ENCODE results near the gene MVB12B.

Gene MVB12B

DNA sequence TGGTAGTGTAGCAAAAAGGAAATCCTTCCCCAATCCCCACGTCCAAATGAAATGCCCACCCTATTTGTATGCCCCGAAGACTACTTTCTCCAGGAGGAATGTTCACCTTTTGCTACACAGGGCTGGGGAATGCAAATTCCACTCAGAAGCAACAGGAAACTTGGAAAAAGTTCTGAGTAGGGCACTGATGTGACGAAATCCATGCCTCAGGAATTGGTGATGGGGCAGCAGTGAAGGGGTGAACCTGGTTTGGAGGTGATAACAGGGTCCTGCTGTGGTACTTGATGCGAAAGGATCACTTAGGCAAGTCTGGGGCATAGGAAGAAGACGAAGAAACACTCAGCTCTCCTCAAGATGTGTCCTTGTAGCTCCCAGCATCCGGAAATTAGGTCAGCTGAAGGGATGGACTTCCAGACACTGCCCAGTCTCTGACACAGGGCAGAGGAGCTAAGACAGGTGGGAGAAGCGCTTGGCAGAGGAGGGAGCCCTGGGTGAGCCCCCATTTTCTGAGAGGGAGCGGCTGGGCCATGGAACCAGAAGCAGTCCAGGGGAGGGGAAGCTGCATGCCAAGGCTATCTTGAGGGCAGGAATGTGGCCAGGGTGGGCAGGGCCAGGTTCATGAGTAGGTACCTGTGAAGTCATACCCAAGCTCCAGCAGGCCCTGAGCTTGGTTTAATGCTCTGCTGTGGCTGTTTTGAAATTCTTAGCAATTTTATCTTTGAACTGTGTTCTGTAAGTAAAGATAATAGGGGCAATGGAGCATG is 22.2 kb upstream of the MVB12B start:
- TF ChIP-seq NFIC (IDR thresholded peaks at IDR 0.05), result no peak
- no peak for TF ChIP-seq YY1 (IDR thresholded peaks at IDR 0.05; ENCODE audit: low read depth)
- TF ChIP-seq, protein P1, sequence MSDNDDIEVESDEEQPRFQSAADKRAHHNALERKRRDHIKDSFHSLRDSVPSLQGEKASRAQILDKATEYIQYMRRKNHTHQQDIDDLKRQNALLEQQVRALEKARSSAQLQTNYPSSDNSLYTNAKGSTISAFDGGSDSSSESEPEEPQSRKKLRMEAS (IDR thresholded peaks at IDR 0.05), result no peak

DNA sequence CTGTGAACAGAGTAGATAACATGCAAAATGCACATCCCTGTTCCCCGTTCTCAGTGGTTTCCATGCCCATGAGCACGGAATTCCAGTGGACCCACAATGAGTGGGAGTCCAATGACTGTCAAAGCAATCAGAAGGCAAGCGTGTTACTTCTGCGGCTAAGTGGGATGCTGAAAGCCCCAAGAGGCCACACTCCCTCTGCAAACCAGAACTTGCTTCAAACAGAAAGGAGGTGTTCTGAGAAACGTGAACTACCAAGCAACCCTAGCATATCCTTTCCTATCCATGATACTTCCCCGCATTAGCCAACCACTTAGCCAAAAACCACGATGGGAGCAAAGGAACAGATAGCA is 21.7 kb upstream of the MVB12B start:
- TF ChIP-seq CEBPB (IDR thresholded peaks at IDR 0.05) (no peak), ZBTB7A (IDR thresholded peaks at IDR 0.05; ENCODE audit: low read depth) (no peak), NFIC (IDR thresholded peaks at IDR 0.05) (no peak), CREB1 (IDR thresholded peaks at IDR 0.05; ENCODE audit: low read depth) (no peak), EGR1 (IDR thresholded peaks at IDR 0.05) (no peak), FOXM1 (IDR thresholded peaks at IDR 0.05; ENCODE audit: borderline replicate concordance, low read depth) (no peak), RAD21 (IDR thresholded peaks at IDR 0.05; ENCODE audit: low read depth) (no peak), EP300 (IDR thresholded peaks at IDR 0.05; ENCODE audit: borderline replicate concordance) (no peak), TEAD4 (IDR thresholded peaks at IDR 0.05) (no peak), TAF1 (IDR thresholded peaks at IDR 0.05; ENCODE audit: low read depth) (no peak)
- TF ChIP-seq, protein P1 (IDR thresholded peaks at IDR 0.05), result no peak
- TF ChIP-seq, protein P2, sequence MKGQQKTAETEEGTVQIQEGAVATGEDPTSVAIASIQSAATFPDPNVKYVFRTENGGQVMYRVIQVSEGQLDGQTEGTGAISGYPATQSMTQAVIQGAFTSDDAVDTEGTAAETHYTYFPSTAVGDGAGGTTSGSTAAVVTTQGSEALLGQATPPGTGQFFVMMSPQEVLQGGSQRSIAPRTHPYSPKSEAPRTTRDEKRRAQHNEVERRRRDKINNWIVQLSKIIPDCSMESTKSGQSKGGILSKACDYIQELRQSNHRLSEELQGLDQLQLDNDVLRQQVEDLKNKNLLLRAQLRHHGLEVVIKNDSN (IDR thresholded peaks at IDR 0.05), result no peak
- TF ChIP-seq, protein P3, sequence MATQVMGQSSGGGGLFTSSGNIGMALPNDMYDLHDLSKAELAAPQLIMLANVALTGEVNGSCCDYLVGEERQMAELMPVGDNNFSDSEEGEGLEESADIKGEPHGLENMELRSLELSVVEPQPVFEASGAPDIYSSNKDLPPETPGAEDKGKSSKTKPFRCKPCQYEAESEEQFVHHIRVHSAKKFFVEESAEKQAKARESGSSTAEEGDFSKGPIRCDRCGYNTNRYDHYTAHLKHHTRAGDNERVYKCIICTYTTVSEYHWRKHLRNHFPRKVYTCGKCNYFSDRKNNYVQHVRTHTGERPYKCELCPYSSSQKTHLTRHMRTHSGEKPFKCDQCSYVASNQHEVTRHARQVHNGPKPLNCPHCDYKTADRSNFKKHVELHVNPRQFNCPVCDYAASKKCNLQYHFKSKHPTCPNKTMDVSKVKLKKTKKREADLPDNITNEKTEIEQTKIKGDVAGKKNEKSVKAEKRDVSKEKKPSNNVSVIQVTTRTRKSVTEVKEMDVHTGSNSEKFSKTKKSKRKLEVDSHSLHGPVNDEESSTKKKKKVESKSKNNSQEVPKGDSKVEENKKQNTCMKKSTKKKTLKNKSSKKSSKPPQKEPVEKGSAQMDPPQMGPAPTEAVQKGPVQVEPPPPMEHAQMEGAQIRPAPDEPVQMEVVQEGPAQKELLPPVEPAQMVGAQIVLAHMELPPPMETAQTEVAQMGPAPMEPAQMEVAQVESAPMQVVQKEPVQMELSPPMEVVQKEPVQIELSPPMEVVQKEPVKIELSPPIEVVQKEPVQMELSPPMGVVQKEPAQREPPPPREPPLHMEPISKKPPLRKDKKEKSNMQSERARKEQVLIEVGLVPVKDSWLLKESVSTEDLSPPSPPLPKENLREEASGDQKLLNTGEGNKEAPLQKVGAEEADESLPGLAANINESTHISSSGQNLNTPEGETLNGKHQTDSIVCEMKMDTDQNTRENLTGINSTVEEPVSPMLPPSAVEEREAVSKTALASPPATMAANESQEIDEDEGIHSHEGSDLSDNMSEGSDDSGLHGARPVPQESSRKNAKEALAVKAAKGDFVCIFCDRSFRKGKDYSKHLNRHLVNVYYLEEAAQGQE (IDR thresholded peaks at IDR 0.05; ENCODE audit: low read depth), result no peak

DNA sequence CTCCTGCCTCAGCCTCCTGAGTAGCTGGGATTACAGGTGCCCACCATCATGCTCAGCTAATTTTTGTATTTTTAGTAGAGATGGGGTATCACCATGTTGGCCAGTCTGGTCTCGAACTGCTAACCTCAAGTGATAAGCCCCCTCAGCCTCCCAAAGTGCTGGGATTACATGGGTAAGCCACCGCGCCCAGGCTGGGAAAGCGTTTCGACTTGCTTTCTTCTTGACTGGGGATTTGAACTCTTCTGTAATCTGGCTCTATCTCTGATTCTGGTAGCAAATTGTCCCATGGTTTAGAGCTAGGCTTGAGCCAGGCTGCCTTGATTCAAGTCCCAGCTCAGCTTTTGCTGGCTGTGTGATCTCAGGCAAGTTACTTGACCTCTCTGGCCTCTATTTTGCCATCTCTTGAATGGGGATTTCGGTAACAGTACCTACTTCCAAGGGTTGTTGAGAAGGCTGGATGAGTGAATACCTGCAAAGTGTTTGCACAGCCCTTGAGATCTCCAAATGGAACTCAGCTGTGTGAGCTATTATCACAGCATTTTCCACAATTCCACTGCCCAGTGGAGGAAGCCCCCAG is 20.5 kb upstream of the MVB12B start:
- no peak for TF ChIP-seq EGR1 (IDR thresholded peaks at IDR 0.05)
- TF ChIP-seq NFIC (IDR thresholded peaks at IDR 0.05), result no peak
- TF ChIP-seq CEBPB (IDR thresholded peaks at IDR 0.05), result no peak

DNA sequence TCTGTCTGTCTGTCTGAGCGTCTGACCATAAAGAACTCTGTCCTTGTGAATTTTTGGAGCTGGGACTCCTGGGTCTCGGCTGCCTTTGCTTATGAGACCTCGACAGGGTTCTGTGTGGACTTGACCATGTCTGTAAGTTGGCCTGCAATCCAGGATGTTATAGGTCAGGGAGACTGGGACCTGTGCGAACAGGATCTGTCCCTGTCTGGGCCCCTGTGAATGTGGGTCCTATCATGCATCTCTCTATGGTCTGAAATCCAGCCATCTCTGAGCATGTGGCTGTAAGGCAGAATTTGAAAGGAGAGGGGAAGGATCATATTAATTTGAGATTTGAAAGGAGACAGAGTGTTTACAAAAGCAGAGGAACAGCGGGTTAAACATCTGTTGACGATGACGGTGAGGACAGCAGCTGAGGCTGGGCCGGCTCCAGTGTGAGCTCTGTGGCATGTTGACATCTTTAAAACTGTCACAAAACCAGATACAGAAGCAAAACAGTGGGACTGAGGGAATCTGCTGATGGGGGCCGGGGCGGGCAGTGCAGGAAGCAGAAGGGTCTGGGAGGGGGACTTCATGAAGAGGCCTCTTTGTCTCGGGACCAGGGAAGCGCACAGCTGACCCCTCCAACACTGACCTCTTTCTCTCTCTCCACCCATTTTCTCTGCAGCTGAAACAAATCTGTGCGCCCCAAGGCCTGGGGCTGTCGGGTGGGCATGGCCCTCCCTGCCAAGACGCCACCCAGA is 19.1 kb upstream of the MVB12B start:
- TF ChIP-seq FOXM1 (IDR thresholded peaks at IDR 0.05; ENCODE audit: borderline replicate concordance, low read depth) (no peak), CREB1 (IDR thresholded peaks at IDR 0.05; ENCODE audit: low read depth) (no peak), TCF12 (IDR thresholded peaks at IDR 0.05; ENCODE audit: low read depth) (no peak), EP300 (IDR thresholded peaks at IDR 0.05; ENCODE audit: borderline replicate concordance) (no peak), CEBPB (IDR thresholded peaks at IDR 0.05) (no peak), TEAD4 (IDR thresholded peaks at IDR 0.05) (no peak), RAD21 (IDR thresholded peaks at IDR 0.05; ENCODE audit: low read depth) (no peak), EGR1 (IDR thresholded peaks at IDR 0.05) (no peak), ZBTB7A (IDR thresholded peaks at IDR 0.05; ENCODE audit: low read depth) (no peak), NFIC (IDR thresholded peaks at IDR 0.05) (no peak)

DNA sequence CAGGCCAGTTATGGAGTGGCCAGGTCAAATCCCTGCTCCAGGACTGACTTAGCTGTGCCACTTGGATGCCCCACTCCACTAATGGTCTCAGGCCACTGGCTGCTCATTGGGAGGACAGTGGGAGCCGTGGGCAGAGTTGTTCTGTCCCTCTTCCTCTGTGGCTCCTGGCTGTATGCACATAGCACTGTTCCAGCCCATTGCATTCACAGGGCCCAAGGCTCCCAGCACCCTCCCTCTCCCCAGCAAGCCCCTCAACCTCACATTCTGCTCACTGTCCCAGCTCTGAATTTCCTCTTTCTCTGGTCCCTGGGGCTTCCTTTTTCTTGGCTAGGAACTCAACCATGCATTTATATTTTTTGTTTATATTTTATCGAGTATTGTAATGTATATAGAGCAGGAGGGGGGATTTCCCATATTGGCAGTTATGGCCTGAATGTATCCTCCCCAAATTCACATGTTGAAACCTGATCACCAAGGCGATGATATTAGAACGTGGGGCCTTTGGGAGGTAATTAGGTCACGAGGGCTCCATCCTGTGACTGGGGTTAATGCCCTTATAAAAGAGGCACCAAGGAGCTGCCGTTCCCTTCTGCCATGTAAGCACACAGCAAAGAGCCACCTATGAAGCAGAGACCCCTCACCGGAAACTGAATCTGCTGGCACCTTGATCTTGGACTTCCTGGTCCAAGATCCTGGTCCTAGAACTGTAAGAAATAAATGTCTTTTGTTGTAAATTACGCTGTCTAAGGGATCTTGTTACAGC is 17.0 kb upstream of the MVB12B start:
- TF ChIP-seq NFIC (IDR thresholded peaks at IDR 0.05), result no peak
- TF ChIP-seq FOXM1 (IDR thresholded peaks at IDR 0.05; ENCODE audit: borderline replicate concordance, low read depth), result no peak
- no peak for TF ChIP-seq TAF1 (IDR thresholded peaks at IDR 0.05; ENCODE audit: low read depth)
- no peak for TF ChIP-seq CREB1 (IDR thresholded peaks at IDR 0.05; ENCODE audit: low read depth)
- no peak for TF ChIP-seq ZBTB7A (IDR thresholded peaks at IDR 0.05; ENCODE audit: low read depth)
- no peak for TF ChIP-seq RAD21 (IDR thresholded peaks at IDR 0.05; ENCODE audit: low read depth)
- TF ChIP-seq TCF12 (IDR thresholded peaks at IDR 0.05; ENCODE audit: low read depth), result no peak
- TF ChIP-seq EGR1 (IDR thresholded peaks at IDR 0.05), result no peak

DNA sequence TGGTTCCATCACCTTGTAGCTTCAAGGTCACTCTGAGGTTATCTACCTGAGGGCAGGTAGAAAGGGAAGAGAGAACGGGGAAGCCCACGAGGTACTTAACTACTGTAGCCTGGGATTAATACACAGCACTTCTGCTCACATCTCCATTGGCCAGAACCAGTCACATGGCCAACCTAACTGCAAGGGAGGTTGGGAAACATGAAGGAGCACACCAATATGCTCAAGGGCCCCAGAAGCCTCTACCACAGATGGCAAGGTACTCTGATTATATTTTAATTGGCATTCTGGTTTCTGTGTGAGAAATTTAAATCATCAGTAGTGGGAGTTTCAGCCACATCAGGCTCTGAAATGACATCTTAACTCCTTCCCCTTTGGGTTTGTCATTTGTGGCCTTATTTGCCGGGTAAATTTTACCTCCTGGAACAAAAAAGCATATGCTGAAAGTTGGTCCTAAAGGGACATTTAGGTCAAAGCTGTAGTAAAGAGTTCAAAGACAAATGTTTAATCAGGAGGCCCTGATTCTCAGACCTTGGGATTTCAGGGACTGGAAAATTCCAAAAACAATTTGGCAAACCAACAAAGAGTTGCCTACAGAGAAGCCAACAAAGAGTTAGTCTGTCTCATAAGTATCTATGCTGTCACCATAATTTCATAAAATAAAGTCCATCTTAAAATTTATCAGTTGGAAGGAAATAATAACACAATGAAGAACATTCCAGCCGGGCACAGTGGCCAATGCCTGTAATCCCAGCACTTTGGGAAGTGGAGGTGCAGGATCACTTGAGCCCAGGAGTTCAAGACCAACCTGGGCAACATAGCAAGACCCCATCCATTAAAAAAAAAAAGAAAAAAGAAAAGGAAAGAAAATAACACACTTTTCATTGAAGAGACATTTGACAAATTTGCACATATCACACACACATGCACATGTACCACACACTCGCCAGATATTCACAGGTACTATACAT is 13.8 kb upstream of the MVB12B start:
- TF ChIP-seq EGR1 (IDR thresholded peaks at IDR 0.05), result no peak
- TF ChIP-seq, protein P2 (IDR thresholded peaks at IDR 0.05), result peak; percentile 70

Measured in Ishikawa (cell line).